ENCODE data around the gene FAM236D. TPM values are rescaled to one million over a fixed set of nuclear protein-coding genes. Genes with fewer than 3 reads are reported as not detected.
"Not testable (repeated sequence)": the region's sequence is repeated elsewhere in the genome, so short reads cannot be mapped to it uniquely, and the experiment has no call there.

The FAM236D gene
- not detected for total RNA-seq

DNA sequence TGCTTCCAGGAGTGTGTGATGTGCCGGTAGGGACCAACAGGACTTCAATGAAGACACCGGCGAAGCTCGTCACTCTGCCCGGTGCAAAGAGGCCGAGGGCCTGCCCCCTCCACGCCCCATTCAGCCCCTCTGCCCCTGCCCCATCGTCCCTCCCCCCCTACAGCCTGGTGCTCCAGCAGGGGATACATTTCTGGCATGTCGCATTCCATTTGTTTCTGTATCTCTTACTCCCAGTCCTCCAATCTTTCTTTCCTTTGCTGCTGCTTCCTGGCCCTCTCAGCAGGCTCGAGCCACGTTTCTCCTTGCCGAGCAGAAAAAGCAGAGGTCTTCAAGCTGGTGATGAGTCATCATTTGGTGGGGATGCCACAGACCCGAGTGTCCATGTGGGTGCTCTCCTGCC lies at the start of gene FAM236D:
Gene FAM236D (minus strand): TSS at position 101 of the 400 bp plus-strand sequence. CDS start 100 bp downstream, at position 1.
- no CpG with 5 or more reads among the region's 13 CpGs for WGBS, 2 donors
- H3K4me3 ChIP-seq (ENCODE audit: low read depth, poor library complexity, severe bottlenecking); DNase-seq (ENCODE audit: low spot score in 2 of 2); intact Hi-C loops (cut with DNase I; ENCODE audit: low total_unique reads): not testable (repeated sequence)

DNA sequence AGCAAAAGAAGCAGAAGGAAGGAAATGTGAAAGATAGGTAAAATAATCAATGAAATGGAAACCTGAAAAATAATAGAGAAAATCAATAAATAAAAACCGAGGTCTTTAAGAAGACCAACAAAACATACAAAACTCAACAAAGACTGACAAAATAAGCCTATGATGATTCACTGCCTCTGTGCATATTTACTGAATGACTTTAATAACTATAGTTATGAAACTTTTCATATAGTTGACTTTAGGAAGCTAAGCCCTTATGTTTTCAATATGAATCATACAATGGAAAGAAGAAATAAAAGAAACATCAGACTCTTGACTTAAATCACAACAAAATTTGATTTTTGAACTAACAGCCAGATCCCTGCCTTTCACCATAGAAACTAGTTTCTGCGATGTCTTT lies 29.5 kb upstream of the FAM236D start:
- intact Hi-C loops (cut with DNase I; ENCODE audit: low total_unique reads); DNase-seq (ENCODE audit: low spot score in 2 of 2); H3K4me3 ChIP-seq (ENCODE audit: low read depth, poor library complexity, severe bottlenecking): not testable (repeated sequence)
- WGBS, 2 donors: no CpG with 5 or more reads among the region's 2 CpGs

DNA sequence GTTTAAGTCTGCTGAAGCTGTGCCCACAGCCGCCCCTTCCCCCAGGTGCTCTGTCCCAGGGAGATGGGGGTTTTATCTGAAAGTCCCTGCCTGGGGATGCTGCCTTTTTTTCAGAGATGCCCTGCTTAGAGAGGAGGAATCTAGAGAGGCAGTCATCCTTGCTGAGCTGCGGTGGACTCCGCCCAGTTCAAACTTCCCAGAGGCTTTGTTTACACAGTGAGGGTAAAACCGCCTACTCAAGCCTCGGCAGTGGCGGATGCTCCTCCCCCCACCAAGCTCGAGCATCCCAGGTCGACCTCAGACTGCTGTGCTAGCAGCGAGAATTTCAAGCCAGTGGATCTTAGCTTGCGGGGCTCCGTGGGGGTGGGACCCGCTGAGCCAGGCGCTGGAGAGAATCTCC lies 22.7 kb upstream of the FAM236D start:
- H3K4me3 ChIP-seq (ENCODE audit: low read depth, poor library complexity, severe bottlenecking); DNase-seq (ENCODE audit: low spot score in 2 of 2); intact Hi-C loops (cut with DNase I; ENCODE audit: low total_unique reads): not testable (repeated sequence)
- no CpG with 5 or more reads among the region's 13 CpGs for WGBS, 2 donors

DNA sequence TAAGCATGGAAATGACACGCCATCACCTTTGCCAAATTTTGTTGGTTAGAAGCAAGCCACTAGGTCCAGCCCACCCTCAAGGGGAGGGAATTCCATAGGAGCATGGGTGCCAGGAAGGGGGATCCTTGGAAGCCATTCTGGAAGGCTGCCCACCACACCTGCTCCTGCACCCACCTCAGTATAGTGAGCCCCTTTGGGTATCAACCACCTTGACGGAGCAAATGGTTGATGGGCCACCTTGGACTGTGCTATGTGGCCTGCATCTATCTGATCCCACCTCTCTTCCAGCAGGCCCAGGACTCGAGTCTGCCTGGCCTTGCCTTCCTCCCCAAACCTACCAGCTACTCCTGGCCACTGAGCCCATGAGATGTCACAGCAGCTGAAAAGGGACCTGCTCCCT lies 17.6 kb downstream of the FAM236D start:
- intact Hi-C loops (cut with DNase I; ENCODE audit: low total_unique reads); H3K4me3 ChIP-seq (ENCODE audit: low read depth, poor library complexity, severe bottlenecking): not testable (repeated sequence)
- peak in 1 of 2 donors; percentile 56 for DNase-seq (ENCODE audit: low spot score in 2 of 2)
- WGBS, 2 donors: no CpG with 5 or more reads among the region's 3 CpGs

DNA sequence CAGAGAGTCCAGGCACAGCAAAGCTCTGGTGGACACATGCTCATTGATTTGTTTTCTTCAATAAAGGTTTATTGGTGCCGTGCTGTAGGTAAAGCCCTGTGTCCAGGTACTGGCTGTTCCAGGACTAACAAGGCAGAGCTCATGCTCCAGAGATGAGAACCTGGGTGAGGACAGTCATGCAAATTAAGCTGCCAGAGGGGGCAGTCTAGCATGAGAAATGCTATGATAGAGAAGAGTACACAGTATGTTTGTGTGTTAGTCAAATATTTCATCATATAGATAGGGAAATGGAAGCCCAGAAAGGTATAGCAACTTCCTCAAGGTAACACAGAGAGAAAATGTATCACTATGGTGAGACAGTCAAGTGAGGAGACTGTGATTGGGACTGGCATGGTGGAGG lies 19.9 kb downstream of the FAM236D start:
- DNase-seq (ENCODE audit: low spot score in 2 of 2); intact Hi-C loops (cut with DNase I; ENCODE audit: low total_unique reads): not testable (repeated sequence)
- WGBS, 2 donors: no CpG with 5 or more reads among the region's 1 CpG

DNA sequence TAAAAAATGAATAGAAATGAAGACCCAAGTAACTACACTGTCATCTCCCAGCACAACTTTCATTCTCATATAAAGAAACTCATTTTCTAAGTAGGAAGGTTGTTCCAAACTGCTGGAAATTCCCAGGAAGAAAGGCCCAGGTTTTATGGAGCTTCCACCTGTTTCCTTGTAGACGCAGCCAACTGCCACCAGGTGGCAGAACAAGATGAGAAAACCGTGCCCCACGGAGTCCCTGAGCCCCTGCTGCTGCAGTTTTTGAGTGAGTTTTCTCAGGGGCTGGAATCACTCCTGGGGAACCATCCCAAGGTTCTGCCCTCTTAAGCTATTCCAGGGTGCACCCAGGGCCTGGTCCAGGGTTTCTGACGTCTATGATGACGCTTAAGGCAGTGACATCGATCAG lies 24.0 kb downstream of the FAM236D start:
- H3K4me3 ChIP-seq (ENCODE audit: low read depth, poor library complexity, severe bottlenecking); intact Hi-C loops (cut with DNase I; ENCODE audit: low total_unique reads); DNase-seq (ENCODE audit: low spot score in 2 of 2): not testable (repeated sequence)
- WGBS, 2 donors: no CpG with 5 or more reads among the region's 6 CpGs

More for the DNA sequence above, 19.9 kb downstream of the FAM236D start:
- H3K4me3 ChIP-seq (ENCODE audit: low read depth, poor library complexity, severe bottlenecking): not testable (repeated sequence)

DNA sequence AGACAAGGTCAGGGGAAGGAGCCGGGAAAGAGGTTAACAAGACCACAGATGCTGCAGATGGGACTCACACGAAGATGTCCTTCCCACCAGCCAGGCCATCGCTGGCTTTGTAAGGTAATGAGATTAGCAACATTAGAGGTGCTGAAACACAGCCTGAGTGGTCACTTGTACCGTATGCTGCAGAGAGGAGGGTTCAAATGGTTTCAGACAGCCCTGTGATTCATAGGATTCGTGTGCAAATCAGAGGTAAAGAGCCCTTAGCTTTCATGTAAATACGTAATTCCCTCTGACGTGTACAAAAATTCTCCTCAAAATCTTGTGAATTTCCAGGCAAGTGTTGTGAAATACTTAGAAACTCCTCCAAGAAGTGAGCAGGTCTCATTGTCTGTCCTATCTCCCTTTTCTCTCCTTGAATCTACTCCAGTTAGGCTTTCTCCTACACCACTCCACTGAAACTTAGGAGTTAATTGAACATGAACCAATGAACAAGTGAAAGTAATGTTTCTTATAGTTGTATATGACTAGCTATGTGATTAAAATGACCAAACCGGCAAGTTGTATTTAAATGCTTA lies 24.6 kb downstream of the FAM236D start:
- no CpG with 5 or more reads among the region's 8 CpGs for WGBS, 2 donors
- DNase-seq (ENCODE audit: low spot score in 2 of 2); H3K4me3 ChIP-seq (ENCODE audit: low read depth, poor library complexity, severe bottlenecking); intact Hi-C loops (cut with DNase I; ENCODE audit: low total_unique reads): not testable (repeated sequence)

DNA sequence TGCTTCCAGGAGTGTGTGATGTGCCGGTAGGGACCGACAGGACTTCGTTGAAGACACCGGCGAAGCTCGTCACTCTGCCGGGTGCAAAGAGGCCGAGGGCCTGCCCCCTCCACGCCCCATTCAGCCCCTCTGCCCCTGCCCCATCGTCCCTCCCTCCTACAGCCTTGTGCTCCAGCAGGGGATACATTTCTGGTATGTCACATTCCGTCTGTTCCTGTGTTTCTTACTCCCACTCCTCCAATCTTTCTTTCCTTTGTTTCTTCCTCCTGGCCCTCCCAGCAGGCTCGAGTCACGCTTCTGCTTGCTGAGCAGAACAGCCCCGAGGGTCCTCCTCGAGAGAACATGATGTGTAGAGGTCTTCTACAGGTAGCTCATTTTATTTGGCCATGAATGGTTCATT lies 25.4 kb downstream of the FAM236D start, which contains the start of gene FAM236B:
Gene FAM236B (minus strand): TSS at position 101 of the 400 bp plus-strand sequence. CDS start 100 bp downstream, at position 1.
- DNase-seq (ENCODE audit: low spot score in 2 of 2); intact Hi-C loops (cut with DNase I; ENCODE audit: low total_unique reads); H3K4me3 ChIP-seq (ENCODE audit: low read depth, poor library complexity, severe bottlenecking): not testable (repeated sequence)
- WGBS, 2 donors: no CpG with 5 or more reads among the region's 15 CpGs

DNA sequence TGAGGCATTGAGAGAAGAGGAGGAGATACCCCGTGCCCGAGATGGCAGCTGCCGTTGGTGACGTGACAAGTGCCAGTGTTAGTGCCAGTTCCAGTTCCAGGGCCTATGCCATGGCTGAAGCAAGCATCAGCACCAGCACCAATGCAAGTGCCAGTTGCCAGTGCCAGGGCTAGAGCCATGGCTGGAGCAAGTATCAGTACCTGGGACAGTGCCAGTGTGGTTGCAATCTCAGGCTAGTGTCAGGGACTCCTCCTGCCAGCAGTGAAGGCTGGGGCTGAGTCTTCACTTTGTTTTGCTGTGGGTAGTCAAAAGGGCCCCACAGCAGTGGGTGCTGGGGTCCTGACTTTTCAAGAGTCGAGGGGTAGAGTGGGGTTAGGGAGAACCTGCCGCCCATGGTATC lies 29.9 kb downstream of the FAM236D start:
- no CpG with 5 or more reads among the region's 6 CpGs for WGBS, 2 donors
- intact Hi-C loops (cut with DNase I; ENCODE audit: low total_unique reads): not testable (repeated sequence)

DNA sequence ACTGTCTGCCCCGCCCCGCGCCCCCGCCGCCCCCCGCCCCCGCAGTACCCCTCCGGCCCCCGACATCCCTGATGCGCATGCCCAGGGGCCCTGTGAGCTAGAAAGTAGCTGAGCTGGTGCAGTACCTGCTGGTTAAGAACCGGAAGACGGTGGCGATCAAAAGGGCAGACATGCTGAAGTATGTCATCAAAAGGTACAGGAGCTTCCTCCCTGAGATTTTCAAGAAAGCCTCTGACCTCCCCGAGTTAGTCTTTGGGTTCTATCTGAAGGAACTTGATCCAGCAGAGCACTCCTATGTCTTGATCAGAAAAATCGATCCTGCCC lies 30.6 kb downstream of the FAM236D start:
- DNase-seq (ENCODE audit: low spot score in 2 of 2); intact Hi-C loops (cut with DNase I; ENCODE audit: low total_unique reads); H3K4me3 ChIP-seq (ENCODE audit: low read depth, poor library complexity, severe bottlenecking): not testable (repeated sequence)
- WGBS, 2 donors: no CpG with 5 or more reads among the region's 15 CpGs

More for the DNA sequence above, 29.9 kb downstream of the FAM236D start:
- not testable (repeated sequence) for H3K4me3 ChIP-seq (ENCODE audit: low read depth, poor library complexity, severe bottlenecking); DNase-seq (ENCODE audit: low spot score in 2 of 2)

DNA sequence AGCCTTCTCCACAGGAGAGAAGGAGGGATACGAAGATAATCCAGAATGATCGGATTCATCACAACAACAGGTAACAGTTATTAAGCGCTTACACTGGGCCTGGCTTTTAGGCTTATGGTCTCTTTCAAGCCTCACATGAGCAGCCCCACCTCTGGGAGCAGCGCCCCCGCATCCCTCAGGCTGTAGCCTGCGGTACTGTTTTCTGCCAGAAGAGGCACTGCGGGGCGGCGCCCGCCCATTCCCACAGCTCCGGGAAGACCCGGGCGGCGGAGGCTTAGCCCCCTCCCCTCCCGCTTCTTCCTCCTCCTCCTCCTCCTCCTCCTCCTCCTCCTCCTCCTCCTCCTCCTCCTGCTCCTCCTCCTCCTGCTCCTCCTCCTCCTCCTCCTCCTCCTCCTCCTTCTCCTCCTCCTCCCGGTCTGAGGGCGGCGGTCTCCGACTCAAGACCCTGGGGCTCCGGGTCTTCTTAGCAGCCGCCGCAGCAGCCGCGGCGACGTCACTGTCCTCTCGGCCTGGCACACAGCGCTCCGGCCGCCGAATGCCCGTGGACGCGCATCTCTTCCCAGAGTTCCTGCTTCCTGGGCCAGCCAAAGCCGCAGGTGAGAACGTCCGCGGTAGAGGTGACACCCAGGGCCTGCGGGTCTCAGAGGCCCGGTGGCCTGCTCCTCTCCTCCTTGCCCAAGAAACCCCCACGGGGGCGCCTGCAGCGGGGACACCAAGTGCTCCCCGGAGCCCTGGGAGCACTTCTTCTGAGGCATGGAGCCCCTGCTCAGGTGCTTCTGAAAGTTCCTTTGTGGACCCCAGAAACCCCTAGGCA lies 31.1 kb downstream of the FAM236D start, which contains the start of gene DMRTC1B:
Gene DMRTC1B (plus strand): TSS at position 238 of the 814 bp plus-strand sequence. CDS start 68,246 bp downstream, outside the sequence.
- no CpG with 5 or more reads among the region's 44 CpGs for WGBS, 2 donors
- intact Hi-C loops (cut with DNase I; ENCODE audit: low total_unique reads); H3K4me3 ChIP-seq (ENCODE audit: low read depth, poor library complexity, severe bottlenecking); DNase-seq (ENCODE audit: low spot score in 2 of 2): not testable (repeated sequence)

DNA sequence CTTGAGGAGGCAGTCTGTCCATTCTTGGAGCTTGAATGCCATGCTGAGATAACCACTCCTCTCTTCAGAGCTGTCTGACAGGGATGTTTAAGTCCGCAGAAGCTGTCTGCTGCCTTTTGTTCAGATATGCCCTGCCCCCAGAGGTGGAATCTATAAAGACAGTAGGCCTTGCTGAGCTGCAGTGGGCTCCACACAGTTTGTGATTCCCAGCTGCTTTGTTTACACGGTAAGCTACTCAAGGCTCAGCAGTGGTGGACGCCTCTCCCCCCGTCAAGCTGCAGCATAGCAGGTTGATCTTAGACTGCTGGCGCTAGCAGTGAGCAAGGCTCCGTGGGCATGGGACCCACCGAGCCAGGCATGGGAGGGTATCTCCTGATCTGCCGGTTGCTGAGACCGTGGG lies 47.6 kb downstream of the FAM236D start:
- DNase-seq (ENCODE audit: low spot score in 2 of 2); intact Hi-C loops (cut with DNase I; ENCODE audit: low total_unique reads); H3K4me3 ChIP-seq (ENCODE audit: low read depth, poor library complexity, severe bottlenecking): not testable (repeated sequence)
- no CpG with 5 or more reads among the region's 9 CpGs for WGBS, 2 donors

All from lower leg skin (tissue), 4 donors.